Karpas-422 (cell line): ENCODE data around the gene P2RX1. TPM values are rescaled to one million over a fixed set of nuclear protein-coding genes. Genes with fewer than 3 reads are reported as not detected.
"Not testable (repeated sequence)": the region's sequence is repeated elsewhere in the genome, so short reads cannot be mapped to it uniquely, and the experiment has no call there.

ENCODE experiments used
- DNase-seq: peaks from one replicate; pipeline ENCODE4 v3.0.0-alpha.2; 2015
- H2AFZ ChIP-seq: fragments of 200-600 bp; sonication (generic); 2 replicates; pipeline ENCODE4 v1.6.1; 2014; ENCODE audit warnings: antibody characterized with exemption, low read length, mixed read lengths
- H3K27ac ChIP-seq: fragments of 200-600 bp; sonication (generic); 2 replicates; pipeline ENCODE4 v1.5.1; 2014; ENCODE audit warnings: mild to moderate bottlenecking, low read length, moderate library complexity
- H3K27me3 ChIP-seq: fragments of 200-600 bp; sonication (generic); 2 replicates; pipeline ENCODE4 v1.6.1; 2014; ENCODE audit warnings: low read length, mixed read lengths
- H3K36me3 ChIP-seq: fragments of 200-600 bp; sonication (generic); 2 replicates; pipeline ENCODE4 v1.6.1; 2014; ENCODE audit warnings: low read length, mixed read lengths; ENCODE audit not compliant: insufficient read depth
- H3K4me1 ChIP-seq: fragments of 200-600 bp; sonication (generic); 2 replicates; pipeline ENCODE4 v1.6.1; 2014; ENCODE audit warnings: mild to moderate bottlenecking, low read length, mixed read lengths
- H3K4me2 ChIP-seq: fragments of 200-600 bp; sonication (generic); 2 replicates; pipeline ENCODE4 v1.6.1; 2014; ENCODE audit warnings: low read length, low read depth, mild to moderate bottlenecking; ENCODE audit not compliant: poor library complexity, severe bottlenecking
- H3K4me3 ChIP-seq: fragments of 200-600 bp; sonication (generic); 2 replicates; pipeline ENCODE4 v1.5.1; 2014; ENCODE audit warnings: mild to moderate bottlenecking, antibody characterized with exemption, low read length, mixed read lengths
- H3K79me2 ChIP-seq: fragments of 200-600 bp; sonication (generic); 2 replicates; pipeline ENCODE4 v1.6.1; 2014; ENCODE audit warnings: mild to moderate bottlenecking, low read length, mixed read lengths
- H3K9ac ChIP-seq: fragments of 200-600 bp; sonication (generic); 2 replicates; pipeline ENCODE4 v1.6.0; 2014; ENCODE audit warnings: low read length
- H3K9me2 ChIP-seq: fragments of 200-600 bp; sonication (generic), shearing (Covaris generic); replicated peaks from 2 replicates; pipeline ENCODE4 v1.6.0; 2014; ENCODE audit warnings: mild to moderate bottlenecking, low read length, moderate library complexity; ENCODE audit not compliant: insufficient read depth
- H3K9me3 ChIP-seq: fragments of 300-700, 200-600 bp; sonication (generic); 2 replicates; pipeline ENCODE4 v1.6.1; 2014; ENCODE audit warnings: low read length, mixed read lengths
- H4K20me1 ChIP-seq: fragments of 200-600 bp; sonication (generic); 2 replicates; pipeline ENCODE4 v1.6.1; 2014; ENCODE audit warnings: mild to moderate bottlenecking, antibody characterized with exemption, low read length, low read depth; ENCODE audit not compliant: insufficient read depth
- total RNA-seq: library from RNA; depleted of rRNA; stranded (reverse); fragments of >200 nt; shearing (Covaris generic); gene quantifications from 2 replicates; pipeline ENCODE4 v1.2.3, GENCODE V29; 2014; ENCODE audit warnings: low replicate concordance; rRNA removed

The P2RX1 gene
- total RNA-seq, 1 experiment from 2014 or later, result not detected

DNA sequence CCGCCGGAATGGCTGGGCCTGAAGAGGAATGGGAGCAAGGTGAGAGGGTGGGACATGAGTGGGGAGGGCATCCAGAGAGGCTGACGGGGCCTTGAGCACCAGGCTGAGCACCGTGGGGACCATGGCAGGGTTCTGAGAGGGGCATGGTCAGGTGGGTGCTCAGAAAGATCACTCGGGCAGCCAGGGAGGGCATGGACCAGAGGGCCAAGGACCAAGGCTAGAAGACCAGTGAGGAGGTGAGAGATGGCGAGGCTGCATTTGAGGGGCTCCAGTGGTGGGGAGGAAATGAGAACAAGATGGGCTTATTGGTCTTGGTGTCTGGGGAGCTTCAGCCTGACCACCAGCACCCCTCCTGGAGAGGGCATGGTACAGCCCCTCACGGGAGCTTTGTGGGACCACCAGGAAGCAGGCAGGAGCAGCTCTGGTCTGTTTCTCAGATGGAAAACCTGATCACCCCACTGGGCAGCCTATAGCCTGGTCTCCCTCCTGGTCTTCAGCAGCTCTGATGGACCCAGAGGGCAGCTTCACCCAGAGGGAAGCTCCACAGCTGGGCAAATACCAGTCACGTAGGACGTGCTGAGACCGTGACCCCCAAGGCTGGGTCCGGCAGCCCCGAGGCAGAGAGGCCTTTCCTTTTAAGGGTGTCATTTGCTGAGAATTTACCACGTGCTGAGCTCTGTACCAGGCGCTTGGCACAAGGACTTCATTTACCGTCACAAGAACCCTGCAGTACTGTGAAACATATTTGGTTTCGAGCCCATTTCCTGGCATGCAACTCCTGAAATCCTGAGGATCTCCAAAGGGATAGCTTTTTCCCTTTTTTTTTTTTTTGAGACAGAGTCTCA lies 58.8 kb downstream of the P2RX1 start:
- Histone ChIP-seq H3K27ac (no peak overlapping the region), H3K4me2 (no peak overlapping the region), H3K9me3 (no peaks in the 10 kb centered on the region), H4K20me1 (no peaks in the 10 kb centered on the region), H3K4me1 (no peaks in the 10 kb centered on the region), H3K36me3 (no peaks in the 10 kb centered on the region), H2AFZ (no peak overlapping the region), H3K9me2 (no peaks in the 10 kb centered on the region), H3K27me3 (no peaks in the 10 kb centered on the region), H3K4me3 (no peak overlapping the region), H3K9ac (no peak overlapping the region), H3K79me2 (no peaks in the 10 kb centered on the region)
- no peak for DNase-seq

GRCh38 chr17:3854204-3854603 lies 62.1 kb downstream of the P2RX1 start:
- H3K9ac ChIP-seq, result not testable (repeated sequence)

DNA sequence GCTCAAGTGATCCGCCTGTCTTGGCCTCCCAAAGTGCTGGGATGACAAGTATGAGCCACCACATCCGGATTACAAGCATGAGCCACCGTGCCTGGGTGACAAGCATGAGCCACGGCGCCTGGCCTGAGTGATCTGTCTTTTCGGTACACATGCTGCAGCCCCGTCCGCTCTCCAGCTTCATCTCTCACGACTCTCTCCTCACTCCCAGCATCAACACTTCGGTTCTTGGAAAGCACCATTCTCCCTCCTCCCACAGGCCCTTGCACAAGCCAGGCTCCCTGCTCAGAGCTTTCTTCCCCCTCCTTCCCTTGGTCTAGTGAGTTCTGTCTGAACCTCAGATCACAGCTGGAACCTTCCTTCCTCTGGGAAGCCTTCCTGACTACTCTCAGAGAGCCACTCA lies 63.7 kb downstream of the P2RX1 start:
- H3K27me3 ChIP-seq, result no peaks in the 10 kb centered on the region
- no peaks in the 10 kb centered on the region for H4K20me1 ChIP-seq
- no peaks in the 10 kb centered on the region for H3K79me2 ChIP-seq
- H3K27ac ChIP-seq, result no peak overlapping the region
- no peak overlapping the region for H2AFZ ChIP-seq
- no peak overlapping the region for H3K9ac ChIP-seq
- no peaks in the 10 kb centered on the region for H3K36me3 ChIP-seq
- H3K4me3 ChIP-seq, result no peak overlapping the region
- H3K9me3 ChIP-seq, result no peaks in the 10 kb centered on the region
- no peaks in the 10 kb centered on the region for H3K4me1 ChIP-seq
- H3K4me2 ChIP-seq, result no peak overlapping the region
- no peaks in the 10 kb centered on the region for H3K9me2 ChIP-seq
- DNase-seq, result no peak

More at GRCh38 chr17:3854204-3854603, 62.1 kb downstream of the P2RX1 start:
- not testable (repeated sequence) for H3K9me3 ChIP-seq, H3K4me3 ChIP-seq, H3K36me3 ChIP-seq, H3K27ac ChIP-seq, H3K4me1 ChIP-seq, H3K4me2 ChIP-seq, H3K79me2 ChIP-seq, DNase-seq, H3K27me3 ChIP-seq, H3K9me2 ChIP-seq, H4K20me1 ChIP-seq, H2AFZ ChIP-seq

GRCh38 chr17:3851461-3852100 lies 64.7 kb downstream of the P2RX1 start:
- Histone ChIP-seq H4K20me1 (no peaks in the 10 kb centered on the region), H3K9ac (no peak overlapping the region), H3K27me3 (no peaks in the 10 kb centered on the region), H3K4me1 (no peaks in the 10 kb centered on the region), H3K9me3 (no peaks in the 10 kb centered on the region), H3K4me3 (no peak overlapping the region), H2AFZ (no peak overlapping the region), H3K36me3 (no peaks in the 10 kb centered on the region), H3K79me2 (no peaks in the 10 kb centered on the region), H3K9me2 (no peaks in the 10 kb centered on the region), H3K27ac (no peak overlapping the region), H3K4me2 (no peak overlapping the region)
- DNase-seq, result no peak

- Histone ChIP-seq H3K4me3 (no peak overlapping the region), H3K27ac (no peak overlapping the region), H3K9me2 (no peaks in the 10 kb centered on the region), H3K36me3 (no peaks in the 10 kb centered on the region), H3K9me3 (no peaks in the 10 kb centered on the region), H4K20me1 (peaks cover 9% of the 10 kb centered on the region), H3K27me3 (no peaks in the 10 kb centered on the region), H3K4me1 (peaks cover 16% of the 10 kb centered on the region), H3K4me2 (no peak overlapping the region), H3K79me2 (peaks cover 26% of the 10 kb centered on the region), H3K9ac (no peak overlapping the region), H2AFZ (no peak overlapping the region)
- DNase-seq, result no peak
Measured at GRCh38 chr17:3848229-3848835, 67.9 kb downstream of the P2RX1 start.

GRCh38 chr17:3847165-3847670 lies 69.0 kb downstream of the P2RX1 start:
- Histone ChIP-seq H3K4me3 (no peak overlapping the region), H3K9me2 (no peaks in the 10 kb centered on the region), H3K79me2 (peaks cover 28% of the 10 kb centered on the region), H4K20me1 (peaks cover 9% of the 10 kb centered on the region), H3K27ac (no peak overlapping the region), H3K4me2 (no peak overlapping the region), H3K27me3 (no peaks in the 10 kb centered on the region), H2AFZ (no peak overlapping the region), H3K9ac (no peak overlapping the region), H3K36me3 (peaks cover 3% of the 10 kb centered on the region; the same call in 1 of the 2 replicates), H3K4me1 (peaks cover 16% of the 10 kb centered on the region), H3K9me3 (no peaks in the 10 kb centered on the region)
- no peak for DNase-seq

Other genes with a start within 250 kb of the P2RX1 start
- gene TAX1BP3, start 247.9 kb downstream of the P2RX1 start, total RNA-seq, result 31.5 and 39.5 TPM in 2 replicates
- gene EMC6, start 247.7 kb downstream of the P2RX1 start, total RNA-seq, result 21.0 and 34.2 TPM in 2 replicates
- gene P2RX5, start 220.3 kb downstream of the P2RX1 start, total RNA-seq, result 60.4 and 86.1 TPM in 2 replicates
- 17.5 and 20.3 TPM in 2 replicates for gene HASPIN, start 192.6 kb downstream of the P2RX1 start, total RNA-seq
- gene ITGAE, start 115.3 kb downstream of the P2RX1 start, total RNA-seq, result 20.6 and 51.3 TPM in 2 replicates
- gene NCBP3, start 70.2 kb downstream of the P2RX1 start, total RNA-seq, result 10.1 and 17.0 TPM in 2 replicates
- gene CAMKK1, start 23.4 kb downstream of the P2RX1 start, total RNA-seq, result 0.07 and 0.58 TPM in 2 replicates
- gene ATP2A3, start 48.0 kb upstream of the P2RX1 start, total RNA-seq, result 101 and 204 TPM in 2 replicates
- 54.0 and 70.6 TPM in 2 replicates for gene ZZEF1, start 226.6 kb upstream of the P2RX1 start, total RNA-seq
- gene CYB5D2, start 226.7 kb upstream of the P2RX1 start, total RNA-seq, result 4.9 and 14.5 TPM in 2 replicates